Thyroid gland (tissue), 4 donors: ENCODE data around the gene LIMK2.

ENCODE experiments used
- POLR2A ChIP-seq, 2 donors: fragments of 450-650 bp; IDR thresholded peaks; one replicate each; pipeline ENCODE4 v1.6.1; 2017; ENCODE audit warnings: antibody characterized with exemption in 2 of 2, mild to moderate bottlenecking in 2 of 2, moderate library complexity in 1 of 2
- TF ChIP-seq, protein P1 (sequence below), 6 experiments: fragments of 200-600 bp in 3 of 6; fragments of 450-650 bp in 3 of 6; sonication (generic) in 3 of 6; IDR thresholded peaks; one replicate each; pipeline ENCODE4 v1.5.1; 2016 to 2019; ENCODE audit warnings: antibody characterized with exemption in 6 of 6, mild to moderate bottlenecking in 2 of 6, inconsistent platforms in 1 of 6, moderate library complexity in 1 of 6

- TF ChIP-seq, protein P1, sequence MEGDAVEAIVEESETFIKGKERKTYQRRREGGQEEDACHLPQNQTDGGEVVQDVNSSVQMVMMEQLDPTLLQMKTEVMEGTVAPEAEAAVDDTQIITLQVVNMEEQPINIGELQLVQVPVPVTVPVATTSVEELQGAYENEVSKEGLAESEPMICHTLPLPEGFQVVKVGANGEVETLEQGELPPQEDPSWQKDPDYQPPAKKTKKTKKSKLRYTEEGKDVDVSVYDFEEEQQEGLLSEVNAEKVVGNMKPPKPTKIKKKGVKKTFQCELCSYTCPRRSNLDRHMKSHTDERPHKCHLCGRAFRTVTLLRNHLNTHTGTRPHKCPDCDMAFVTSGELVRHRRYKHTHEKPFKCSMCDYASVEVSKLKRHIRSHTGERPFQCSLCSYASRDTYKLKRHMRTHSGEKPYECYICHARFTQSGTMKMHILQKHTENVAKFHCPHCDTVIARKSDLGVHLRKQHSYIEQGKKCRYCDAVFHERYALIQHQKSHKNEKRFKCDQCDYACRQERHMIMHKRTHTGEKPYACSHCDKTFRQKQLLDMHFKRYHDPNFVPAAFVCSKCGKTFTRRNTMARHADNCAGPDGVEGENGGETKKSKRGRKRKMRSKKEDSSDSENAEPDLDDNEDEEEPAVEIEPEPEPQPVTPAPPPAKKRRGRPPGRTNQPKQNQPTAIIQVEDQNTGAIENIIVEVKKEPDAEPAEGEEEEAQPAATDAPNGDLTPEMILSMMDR (IDR thresholded peaks at IDR 0.05) = no peak
- no peak for TF ChIP-seq POLR2A (IDR thresholded peaks at IDR 0.05)
Observed at GRCh38 chr22:31239771-31240370, 27.8 kb downstream of the LIMK2 start.
